ENCODE results near the gene CD101.

The CD101 gene

GRCh38 chr1:116997636-116998035 lies 3.9 kb upstream of the CD101 start:
- DNase-seq (ENCODE audit: low read depth), result no peak
- no peak for TF ChIP-seq CTCF (IDR thresholded peaks at IDR 0.05; ENCODE audit: control insufficient read depth, insufficient read depth, low read depth, low read length, missing control alignments)
- no peak overlapping the region for H3K4me3 ChIP-seq (ENCODE audit: control insufficient read depth, low read depth, low read length)

GRCh38 chr1:116999596-116999995 lies 2.0 kb upstream of the CD101 start:
- DNase-seq (ENCODE audit: low read depth), result no peak
- TF ChIP-seq CTCF (IDR thresholded peaks at IDR 0.05; ENCODE audit: control insufficient read depth, insufficient read depth, low read depth, low read length, missing control alignments), result no peak
- H3K4me3 ChIP-seq (ENCODE audit: control insufficient read depth, low read depth, low read length), result no peak overlapping the region

GRCh38 chr1:117000142-117000541 lies 1.4 kb upstream of the CD101 start:
- DNase-seq (ENCODE audit: low read depth), result no peak
- no peak overlapping the region for H3K4me3 ChIP-seq (ENCODE audit: control insufficient read depth, low read depth, low read length)
- no peak for TF ChIP-seq CTCF (IDR thresholded peaks at IDR 0.05; ENCODE audit: control insufficient read depth, insufficient read depth, low read depth, low read length, missing control alignments)

GRCh38 chr1:117003223-117003875 lies 1.8 kb downstream of the CD101 start:
- TF ChIP-seq CTCF (IDR thresholded peaks at IDR 0.05; ENCODE audit: control insufficient read depth, insufficient read depth, low read depth, low read length, missing control alignments), result no peak
- H3K4me3 ChIP-seq (ENCODE audit: control insufficient read depth, low read depth, low read length), result no peak overlapping the region
- DNase-seq (ENCODE audit: low read depth), result no peak

- DNase-seq (ENCODE audit: low read depth), result no peak
- no peak overlapping the region for H3K4me3 ChIP-seq (ENCODE audit: control insufficient read depth, low read depth, low read length)
- TF ChIP-seq CTCF (IDR thresholded peaks at IDR 0.05; ENCODE audit: control insufficient read depth, insufficient read depth, low read depth, low read length, missing control alignments), result no peak
Measured at GRCh38 chr1:117007719-117008013, 6.1 kb downstream of the CD101 start.

GRCh38 chr1:117008656-117009055 lies 7.1 kb downstream of the CD101 start:
- no peak overlapping the region for H3K4me3 ChIP-seq (ENCODE audit: control insufficient read depth, low read depth, low read length)
- TF ChIP-seq CTCF (IDR thresholded peaks at IDR 0.05; ENCODE audit: control insufficient read depth, insufficient read depth, low read depth, low read length, missing control alignments), result no peak
- DNase-seq (ENCODE audit: low read depth), result no peak

- no peak for DNase-seq (ENCODE audit: low read depth)
- no peak for TF ChIP-seq CTCF (IDR thresholded peaks at IDR 0.05; ENCODE audit: control insufficient read depth, insufficient read depth, low read depth, low read length, missing control alignments)
- no peak overlapping the region for H3K4me3 ChIP-seq (ENCODE audit: control insufficient read depth, low read depth, low read length)
Measured at GRCh38 chr1:117009132-117009531, 7.6 kb downstream of the CD101 start.
